Measurements from ENCODE around the gene FBXO10.
A peak's percentile ranks its signal among the peaks of the same experiment; 100 is the strongest.
"Not testable (repeated sequence)": the region's sequence is repeated elsewhere in the genome, so short reads cannot be mapped to it uniquely, and the experiment has no call there.

FBXO10 gene

DNA sequence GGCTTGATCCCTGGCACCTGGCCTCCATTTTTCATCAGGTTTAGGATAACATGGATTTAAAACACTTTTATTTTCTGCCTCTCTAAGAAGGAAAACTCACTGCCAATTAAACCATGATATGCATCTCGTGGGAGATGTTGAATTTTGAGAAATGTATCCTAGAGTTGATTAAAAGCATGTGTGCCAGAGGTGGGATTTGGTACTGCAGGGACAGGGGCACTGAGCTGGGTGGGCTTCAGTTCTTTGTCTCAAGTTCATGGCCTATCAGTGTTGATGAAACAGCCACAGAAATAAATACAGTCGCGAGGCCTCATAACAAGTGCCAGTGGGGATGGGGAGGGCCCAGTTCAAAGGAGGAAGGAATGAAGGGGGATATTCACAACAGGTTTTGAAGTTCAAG is 55.5 kb downstream of the FBXO10 start:
- TF ChIP-seq, protein P1, sequence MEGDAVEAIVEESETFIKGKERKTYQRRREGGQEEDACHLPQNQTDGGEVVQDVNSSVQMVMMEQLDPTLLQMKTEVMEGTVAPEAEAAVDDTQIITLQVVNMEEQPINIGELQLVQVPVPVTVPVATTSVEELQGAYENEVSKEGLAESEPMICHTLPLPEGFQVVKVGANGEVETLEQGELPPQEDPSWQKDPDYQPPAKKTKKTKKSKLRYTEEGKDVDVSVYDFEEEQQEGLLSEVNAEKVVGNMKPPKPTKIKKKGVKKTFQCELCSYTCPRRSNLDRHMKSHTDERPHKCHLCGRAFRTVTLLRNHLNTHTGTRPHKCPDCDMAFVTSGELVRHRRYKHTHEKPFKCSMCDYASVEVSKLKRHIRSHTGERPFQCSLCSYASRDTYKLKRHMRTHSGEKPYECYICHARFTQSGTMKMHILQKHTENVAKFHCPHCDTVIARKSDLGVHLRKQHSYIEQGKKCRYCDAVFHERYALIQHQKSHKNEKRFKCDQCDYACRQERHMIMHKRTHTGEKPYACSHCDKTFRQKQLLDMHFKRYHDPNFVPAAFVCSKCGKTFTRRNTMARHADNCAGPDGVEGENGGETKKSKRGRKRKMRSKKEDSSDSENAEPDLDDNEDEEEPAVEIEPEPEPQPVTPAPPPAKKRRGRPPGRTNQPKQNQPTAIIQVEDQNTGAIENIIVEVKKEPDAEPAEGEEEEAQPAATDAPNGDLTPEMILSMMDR (IDR thresholded peaks at IDR 0.05; ENCODE audit: insufficient read depth, low read depth, low read length, missing control alignments): no peak
- H3K4me3 ChIP-seq (ENCODE audit: low read depth, low read length): no peak overlapping the region
- DNase-seq (ENCODE audit: low read depth): no peak

GRCh38 chr9:37517923-37518322 is 58.3 kb downstream of the FBXO10 start:
- DNase-seq (ENCODE audit: low read depth): no peak

DNA sequence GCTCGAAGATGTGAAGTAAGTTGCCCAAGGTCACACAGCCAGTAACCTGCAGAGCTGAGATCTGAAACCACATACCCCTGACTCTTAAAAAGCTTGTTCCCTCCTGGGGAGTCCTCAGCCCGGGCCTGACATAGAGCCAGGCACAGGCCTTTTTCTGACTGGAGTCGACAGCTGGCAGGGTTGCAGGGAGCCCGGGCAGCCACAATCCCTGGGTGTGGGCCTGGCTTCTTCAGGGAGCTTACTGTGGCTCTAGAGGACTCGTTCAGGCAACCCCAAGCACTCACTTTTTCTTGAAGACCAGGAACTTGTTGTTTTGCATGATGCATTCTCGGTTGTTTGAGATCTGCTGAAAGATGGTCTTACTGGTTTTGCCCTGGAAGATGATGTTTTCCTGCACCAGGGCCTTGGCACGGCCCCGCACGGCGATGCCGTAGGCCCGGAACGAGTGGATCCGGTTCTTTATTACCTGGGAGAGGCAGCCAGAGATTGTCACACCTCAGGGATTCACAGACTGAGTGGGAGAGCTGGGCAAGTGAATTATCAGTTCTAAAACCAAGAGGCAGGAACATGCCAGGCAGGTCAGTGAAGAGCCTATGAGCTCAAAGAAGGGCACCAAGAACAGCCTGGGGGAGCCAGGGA is 60.4 kb downstream of the FBXO10 start:
- no peak overlapping the region for H3K4me3 ChIP-seq (ENCODE audit: low read depth, low read length)
- no peak for DNase-seq (ENCODE audit: low read depth)
- TF ChIP-seq, protein P1 (IDR thresholded peaks at IDR 0.05; ENCODE audit: insufficient read depth, low read depth, low read length, missing control alignments): no peak

More at GRCh38 chr9:37517923-37518322, 58.3 kb downstream of the FBXO10 start:
- no peak overlapping the region for H3K4me3 ChIP-seq (ENCODE audit: low read depth, low read length)
- TF ChIP-seq, protein P1 (IDR thresholded peaks at IDR 0.05; ENCODE audit: insufficient read depth, low read depth, low read length, missing control alignments): no peak

GRCh38 chr9:37514999-37515398 is 61.2 kb downstream of the FBXO10 start:
- TF ChIP-seq, protein P1 (IDR thresholded peaks at IDR 0.05; ENCODE audit: insufficient read depth, low read depth, low read length, missing control alignments): no peak
- peak; percentile 37 for DNase-seq (ENCODE audit: low read depth)
- H3K4me3 ChIP-seq (ENCODE audit: low read depth, low read length): no peak overlapping the region

DNA sequence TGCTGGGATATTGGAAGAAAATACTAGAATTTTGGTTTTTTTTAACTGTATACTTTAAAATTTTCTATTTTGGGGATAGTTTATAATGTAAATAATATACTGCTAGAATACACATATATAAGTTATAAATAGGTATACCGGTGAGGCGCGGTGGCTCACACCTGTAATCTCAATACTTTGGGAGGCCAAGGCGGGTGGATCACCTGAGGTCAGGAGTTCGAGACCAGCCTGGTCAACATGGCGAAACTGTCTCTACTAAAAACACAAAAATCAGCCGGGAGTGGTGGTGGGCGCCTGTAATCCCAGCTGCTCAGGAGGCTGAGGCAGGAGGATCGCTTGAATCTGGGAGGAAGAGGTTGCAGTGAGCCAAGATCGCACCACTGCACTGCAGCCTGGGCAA is 61.8 kb downstream of the FBXO10 start:
- H3K4me3 ChIP-seq (ENCODE audit: low read depth, low read length); DNase-seq (ENCODE audit: low read depth): not testable (repeated sequence)

- no peak for DNase-seq (ENCODE audit: low read depth)
- H3K4me3 ChIP-seq (ENCODE audit: low read depth, low read length): no peak overlapping the region
- TF ChIP-seq, protein P1 (IDR thresholded peaks at IDR 0.05; ENCODE audit: insufficient read depth, low read depth, low read length, missing control alignments): no peak
Observed at GRCh38 chr9:37512437-37512836, 63.7 kb downstream of the FBXO10 start.

DNA sequence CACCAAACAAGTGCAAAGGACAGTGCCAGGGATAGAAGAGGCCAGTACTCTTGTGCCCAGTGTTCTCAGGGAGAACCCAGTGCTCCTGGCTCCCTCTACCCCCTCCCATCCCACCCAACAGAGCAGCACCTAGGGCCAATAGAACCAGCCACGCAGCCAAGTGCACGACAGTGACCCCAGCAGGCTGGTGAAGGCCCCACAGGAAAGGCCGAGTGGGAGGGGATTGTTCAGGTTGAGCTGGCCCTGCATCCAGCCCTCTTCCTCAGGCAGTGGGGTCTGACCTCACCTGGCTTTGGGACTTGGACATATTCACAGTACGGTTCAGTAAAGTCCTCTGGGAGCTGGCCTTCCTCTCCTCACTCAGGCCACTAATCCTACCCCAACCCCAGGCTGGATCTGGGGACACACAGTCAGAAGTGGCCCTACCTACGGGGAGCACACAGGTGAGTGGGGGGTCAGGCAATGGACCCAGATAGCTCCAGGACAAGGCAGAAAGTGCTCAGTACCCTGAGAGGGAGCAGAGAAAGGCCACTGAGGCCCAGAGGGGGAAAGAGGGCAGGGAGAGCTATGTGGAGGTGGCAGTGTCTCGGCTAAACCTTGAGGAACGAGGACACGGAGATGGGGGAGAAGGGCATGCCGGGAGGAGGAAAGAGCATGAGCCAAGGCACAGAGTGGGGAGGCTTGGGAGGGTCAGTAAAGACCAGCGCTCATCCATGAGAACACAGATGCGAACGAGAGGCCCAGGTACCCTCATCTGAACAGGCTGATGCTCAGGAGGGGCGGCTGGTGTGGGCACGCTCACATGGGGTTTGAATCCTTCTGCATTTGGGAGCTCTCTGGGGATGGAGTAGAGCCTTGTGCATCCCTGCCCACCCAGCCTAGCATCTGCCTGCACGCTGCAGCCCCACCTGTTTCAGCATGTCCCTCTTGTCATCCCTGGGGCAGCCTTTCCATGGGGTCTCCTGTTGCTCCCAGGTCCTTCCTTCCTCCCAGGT is 64.9 kb downstream of the FBXO10 start:
- TF ChIP-seq, protein P1 (IDR thresholded peaks at IDR 0.05; ENCODE audit: insufficient read depth, low read depth, low read length, missing control alignments): peak; percentile 40
- H3K4me3 ChIP-seq (ENCODE audit: low read depth, low read length): no peak overlapping the region
- peak; percentile 48 for DNase-seq (ENCODE audit: low read depth)

DNA sequence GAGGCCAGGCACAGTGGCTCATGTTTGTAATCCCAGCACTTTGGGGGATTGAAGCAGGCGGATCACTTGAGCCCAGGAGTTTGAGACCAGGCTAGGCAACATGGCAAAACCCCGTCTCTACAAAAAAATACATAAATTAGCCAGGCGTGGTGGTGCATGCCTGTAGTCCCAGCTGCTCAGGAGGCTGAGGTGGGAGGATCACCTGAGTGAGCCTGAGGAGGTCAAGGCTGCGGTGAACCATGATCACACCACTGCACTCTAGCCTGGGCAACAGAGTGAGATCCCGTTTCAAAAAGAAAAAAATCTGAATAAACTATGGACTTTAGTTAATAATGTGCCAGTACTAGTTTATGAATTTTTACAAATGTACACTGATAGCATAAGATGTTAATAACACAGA is 66.1 kb downstream of the FBXO10 start:
- H3K4me3 ChIP-seq (ENCODE audit: low read depth, low read length); DNase-seq (ENCODE audit: low read depth): not testable (repeated sequence)

All from GM12865 (cell line).